Embryonic facial prominence (tissue), 1 donor: ENCODE results near the gene CTRB1.

Experiments
- DNase-seq: peaks from one replicate; pipeline ENCODE4 v3.0.0-alpha.2; 2016; ENCODE audit errors: extremely low spot score

The CTRB1 gene

DNA sequence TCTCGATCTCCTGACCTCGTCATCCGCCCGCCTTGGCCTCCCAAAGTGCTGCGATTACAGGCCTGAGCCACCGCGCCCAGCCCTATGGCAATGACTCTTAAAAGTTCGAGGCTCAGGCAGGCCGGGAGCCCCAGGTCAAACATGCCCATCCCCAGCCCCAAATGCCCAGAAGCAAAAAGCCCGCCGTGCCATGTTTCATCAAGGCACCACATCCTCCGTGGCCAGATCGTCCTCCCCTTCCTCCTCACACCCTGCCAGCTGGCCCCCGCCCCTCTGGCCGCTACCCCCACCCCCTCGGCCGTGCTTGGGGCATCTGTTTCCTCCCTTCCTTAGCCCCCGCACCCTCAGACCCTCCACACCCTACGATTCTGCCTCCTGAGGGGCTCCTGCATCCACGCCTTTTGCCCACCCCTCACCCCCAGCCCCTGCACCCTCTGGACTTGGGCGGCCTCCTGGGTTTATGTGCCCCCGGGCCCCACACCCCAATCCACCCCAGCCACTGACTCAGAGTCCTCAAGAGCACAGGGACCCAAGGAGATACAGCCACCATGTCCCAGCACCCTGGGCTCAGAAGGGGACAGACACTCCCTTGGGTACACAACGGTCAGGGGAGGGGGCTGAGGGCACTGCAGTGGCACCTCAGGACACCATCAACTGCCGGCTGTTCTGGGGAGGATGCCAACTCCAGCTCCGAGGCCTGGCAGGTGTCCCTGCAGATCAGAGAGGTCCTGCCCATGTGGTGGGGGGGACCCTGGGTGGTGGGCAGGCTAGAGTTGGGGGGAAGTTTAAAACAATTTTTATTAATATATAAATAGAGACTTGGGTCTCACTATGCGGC, 7.1 kb downstream of the CTRB1 start:
- DNase-seq = no peak

DNA sequence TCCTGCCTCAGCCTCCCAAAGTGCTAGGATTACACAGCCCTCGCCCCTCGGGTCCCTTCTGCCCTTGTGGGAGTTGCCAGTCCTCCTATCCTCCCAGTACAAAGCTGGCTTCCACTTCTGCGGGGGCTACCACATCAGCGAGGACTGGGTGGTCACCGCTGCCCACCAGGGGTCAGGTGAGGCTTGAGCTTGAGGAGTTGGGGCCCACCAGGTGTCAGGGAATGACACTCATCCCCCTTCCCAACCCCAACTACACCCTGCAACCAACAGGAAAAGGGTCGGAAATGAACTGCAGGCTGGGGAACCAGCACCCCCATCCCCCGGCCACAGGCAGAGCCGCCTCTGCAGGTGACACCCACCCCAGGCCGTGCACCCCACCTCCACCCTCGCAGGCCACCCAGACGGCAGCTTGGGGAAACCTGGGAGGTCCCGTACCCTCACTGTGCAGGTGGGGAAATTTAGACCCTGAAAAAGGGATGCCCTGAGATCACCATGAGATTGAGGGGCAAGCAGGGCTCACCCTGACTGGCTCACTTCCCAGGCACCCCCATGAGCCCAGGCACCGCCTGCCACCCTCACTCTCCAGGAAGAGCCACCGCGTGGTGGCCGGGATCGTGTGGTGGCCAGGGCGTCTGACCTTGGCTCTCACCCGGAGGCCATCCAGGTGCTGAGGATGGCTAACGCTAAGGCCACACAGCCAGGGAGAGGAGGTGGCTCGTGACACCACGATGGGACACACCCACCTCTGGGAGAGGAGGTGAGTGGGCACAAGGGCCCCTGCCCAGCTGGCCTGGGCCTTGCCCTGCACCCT, 8.0 kb downstream of the CTRB1 start:
- no peak for DNase-seq

GRCh38 chr16:75227361-75228142, 8.8 kb downstream of the CTRB1 start:
- no peak for DNase-seq

GRCh38 chr16:75228143-75228976, 9.6 kb downstream of the CTRB1 start:
- no peak for DNase-seq

DNA sequence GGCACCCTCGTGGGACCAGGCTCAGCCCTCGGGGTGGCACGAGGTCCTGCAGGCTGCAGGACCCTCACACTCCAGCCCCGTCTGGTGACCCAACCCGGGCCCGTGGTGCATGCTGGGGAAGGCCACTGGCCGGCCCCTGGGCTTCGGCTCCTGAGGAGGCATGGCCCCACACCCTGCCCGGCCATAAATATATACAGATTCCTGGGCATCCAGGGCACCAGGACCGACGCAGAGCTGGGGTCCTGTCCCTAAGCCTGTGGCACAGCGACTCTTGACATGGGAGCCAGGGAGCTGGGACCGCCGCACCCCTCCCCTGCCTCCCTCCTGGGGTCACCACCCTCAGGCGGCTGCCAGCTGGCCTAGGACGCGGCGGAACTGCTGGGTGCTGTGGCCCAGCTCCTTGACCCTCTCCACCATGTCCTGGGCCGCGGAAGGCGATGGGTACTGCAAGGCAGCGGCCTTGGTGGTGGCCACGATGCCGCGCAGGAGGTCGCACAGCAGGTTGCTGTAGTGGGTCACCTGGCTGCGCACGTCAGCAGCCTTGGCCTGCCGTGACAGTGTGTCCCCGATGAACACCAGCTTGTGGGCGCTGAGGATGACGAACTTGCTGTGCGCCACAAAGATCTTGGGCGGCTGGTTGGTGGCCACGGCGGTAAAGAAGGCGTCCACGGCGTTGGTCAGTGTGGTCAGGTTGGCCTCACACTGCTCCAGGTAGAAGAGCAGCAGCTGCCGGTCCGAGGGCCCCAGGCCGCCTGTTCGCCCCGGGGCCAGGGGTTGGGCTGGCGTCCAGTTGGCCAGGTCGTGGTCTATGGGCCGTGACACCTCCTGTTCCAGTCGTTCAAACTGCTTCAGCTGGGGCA, 10.6 kb downstream of the CTRB1 start:
- DNase-seq = no peak

GRCh38 chr16:75230471-75231110, 11.8 kb downstream of the CTRB1 start:
- DNase-seq = no peak

DNA sequence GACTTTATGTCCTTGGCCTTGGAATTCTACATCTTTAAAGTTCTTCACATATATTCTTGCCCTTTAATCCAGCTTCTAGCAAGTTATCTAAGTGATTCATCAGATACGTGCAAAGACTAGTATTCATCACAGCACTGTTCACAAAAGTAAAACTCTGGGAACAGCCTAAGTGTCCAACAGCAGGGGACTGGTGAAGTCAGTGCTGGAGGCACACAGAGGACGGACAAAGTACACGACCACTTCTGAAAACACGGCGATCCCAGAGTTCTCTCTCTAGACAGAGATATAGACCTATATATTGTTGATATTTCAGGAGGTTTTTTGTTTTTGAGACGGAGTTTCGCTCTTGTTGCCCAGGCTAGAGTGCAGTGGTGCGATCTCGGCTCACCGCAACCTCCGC, 12.8 kb downstream of the CTRB1 start:
- no peak for DNase-seq

DNA sequence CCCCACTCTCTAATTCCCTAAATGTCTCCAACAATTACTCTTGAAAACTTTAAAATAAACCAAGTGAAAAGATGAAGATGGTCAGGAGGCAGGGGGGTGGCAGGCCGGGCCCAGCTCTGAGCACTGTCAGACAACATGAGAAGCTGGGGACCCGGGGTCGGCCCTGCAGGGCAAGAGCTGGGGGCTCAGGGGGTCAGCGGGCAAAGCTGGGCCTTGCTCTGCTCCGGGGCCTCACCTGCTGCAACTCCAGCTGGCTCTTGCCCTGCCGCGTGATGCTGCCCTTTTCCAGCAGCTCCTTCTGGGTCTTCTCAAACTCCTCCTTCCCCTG, 14.8 kb downstream of the CTRB1 start:
- DNase-seq = no peak

DNA sequence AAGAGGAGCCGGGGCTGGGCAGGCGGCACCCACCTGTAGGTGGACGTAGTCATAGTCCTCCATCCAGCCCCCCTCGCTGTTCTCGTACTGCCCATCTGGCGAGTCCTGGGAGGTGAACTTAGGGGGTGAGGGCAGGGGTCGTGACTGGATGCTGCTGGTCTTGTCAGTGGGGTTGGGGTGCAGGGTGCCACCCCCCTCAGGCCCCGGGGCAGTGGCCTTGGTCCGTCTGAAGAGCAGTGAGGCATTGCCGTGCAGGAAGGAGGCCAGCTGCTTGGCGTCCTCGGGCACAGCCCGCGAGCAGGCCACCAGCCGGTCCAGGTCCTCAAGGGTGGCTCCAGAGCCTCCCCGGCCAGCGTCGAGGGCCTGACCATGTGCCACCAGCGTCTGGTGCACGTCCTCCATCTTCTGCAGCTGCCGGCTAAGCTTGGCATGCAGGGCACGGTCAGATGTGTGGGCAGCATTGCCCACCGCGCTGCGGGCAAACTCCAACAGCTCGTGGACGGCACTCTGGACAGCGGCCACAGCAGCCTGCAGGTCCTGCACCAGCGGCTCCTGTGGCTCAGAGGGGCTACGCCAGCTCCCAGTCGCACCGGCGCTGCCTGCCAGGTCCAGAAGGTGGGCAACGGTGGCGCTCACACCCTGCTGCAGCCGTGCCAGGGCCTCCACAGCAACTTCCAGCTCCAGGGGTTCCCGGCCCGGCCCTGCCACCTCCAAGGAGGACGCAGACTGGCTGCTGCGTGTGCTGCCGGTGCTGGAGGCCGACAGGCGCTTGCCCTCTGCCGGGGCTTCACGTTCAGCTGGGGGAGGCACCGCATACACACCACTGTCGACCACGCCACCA, 16.3 kb downstream of the CTRB1 start:
- no peak for DNase-seq

DNA sequence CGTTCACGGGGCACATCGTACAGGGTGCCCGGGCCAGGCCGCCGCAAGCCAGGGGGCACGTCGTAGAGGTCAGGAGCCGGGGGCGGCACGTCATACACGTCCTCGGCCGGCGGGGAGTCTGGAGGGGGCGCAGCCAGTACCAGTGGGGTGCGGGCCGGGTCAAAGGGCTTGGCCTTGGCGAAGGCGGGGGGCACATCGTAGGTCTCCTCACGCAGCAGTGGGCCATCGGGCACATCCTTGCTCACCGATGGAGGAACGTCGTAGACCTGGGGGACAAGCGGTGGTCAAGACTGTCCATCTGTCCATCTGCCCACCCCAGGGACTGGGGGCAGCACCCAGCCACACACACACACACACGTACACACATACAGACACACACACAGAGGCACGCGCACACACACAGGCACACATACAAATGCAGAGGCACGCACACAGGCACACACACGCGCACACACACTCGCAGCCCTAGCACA, 17.0 kb downstream of the CTRB1 start:
- no peak for DNase-seq

DNA sequence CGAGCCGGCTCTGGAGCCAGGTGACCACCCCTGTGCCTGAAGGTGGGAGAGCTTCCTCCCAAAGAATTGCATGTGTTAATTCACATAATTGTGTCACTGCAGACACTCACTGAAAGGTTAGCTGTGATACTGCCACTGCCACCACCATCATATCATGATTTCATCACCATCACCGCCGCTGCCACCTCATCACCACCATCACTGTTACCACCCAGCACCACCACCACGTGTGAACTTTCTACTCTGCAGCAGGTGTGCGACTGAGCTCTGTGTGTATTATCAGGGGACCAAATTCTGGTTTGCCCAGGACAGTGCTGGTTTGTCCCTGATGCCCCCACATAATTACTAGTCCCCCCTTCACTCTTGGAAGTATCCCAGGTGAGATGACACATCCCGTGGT, 17.4 kb downstream of the CTRB1 start:
- DNase-seq = no peak

- no peak for DNase-seq
Measured at GRCh38 chr16:75236736-75237397, 18.1 kb downstream of the CTRB1 start.

DNA sequence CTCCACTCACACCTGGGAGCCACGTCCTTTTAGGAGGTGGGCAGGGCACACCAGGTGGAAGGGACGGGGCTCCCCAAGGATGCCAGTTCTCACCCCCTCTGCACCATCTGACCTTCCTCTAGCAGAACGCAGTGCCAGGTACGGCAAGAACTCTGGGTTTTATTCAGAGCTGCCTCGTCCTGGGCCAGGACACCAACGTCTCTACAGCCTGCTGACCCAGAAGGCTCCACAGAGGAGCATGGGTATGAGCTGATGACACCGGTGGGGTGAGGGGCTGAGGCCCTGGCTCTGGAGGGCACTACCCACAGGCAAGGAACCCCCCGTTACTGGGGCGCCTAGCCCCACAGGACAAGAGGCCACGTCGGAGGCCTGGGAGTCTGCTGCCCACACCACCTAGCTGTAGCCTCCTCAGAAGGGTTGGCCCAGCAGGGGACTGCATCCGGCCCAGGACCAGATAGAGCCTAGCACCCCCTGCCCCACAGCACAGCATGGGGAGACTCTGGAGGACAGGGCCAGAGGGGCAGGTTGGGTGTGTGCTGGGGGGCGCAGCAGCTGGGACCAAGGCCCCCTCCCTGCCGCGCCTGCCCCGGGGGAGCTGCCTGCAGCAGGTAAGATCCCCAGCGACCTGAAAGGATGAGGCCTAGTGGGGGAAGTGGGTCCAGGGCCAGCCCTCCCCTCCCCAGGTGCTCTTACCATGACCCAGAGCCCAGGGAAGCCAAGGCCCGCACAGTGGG, 18.8 kb downstream of the CTRB1 start:
- DNase-seq = no peak

DNA sequence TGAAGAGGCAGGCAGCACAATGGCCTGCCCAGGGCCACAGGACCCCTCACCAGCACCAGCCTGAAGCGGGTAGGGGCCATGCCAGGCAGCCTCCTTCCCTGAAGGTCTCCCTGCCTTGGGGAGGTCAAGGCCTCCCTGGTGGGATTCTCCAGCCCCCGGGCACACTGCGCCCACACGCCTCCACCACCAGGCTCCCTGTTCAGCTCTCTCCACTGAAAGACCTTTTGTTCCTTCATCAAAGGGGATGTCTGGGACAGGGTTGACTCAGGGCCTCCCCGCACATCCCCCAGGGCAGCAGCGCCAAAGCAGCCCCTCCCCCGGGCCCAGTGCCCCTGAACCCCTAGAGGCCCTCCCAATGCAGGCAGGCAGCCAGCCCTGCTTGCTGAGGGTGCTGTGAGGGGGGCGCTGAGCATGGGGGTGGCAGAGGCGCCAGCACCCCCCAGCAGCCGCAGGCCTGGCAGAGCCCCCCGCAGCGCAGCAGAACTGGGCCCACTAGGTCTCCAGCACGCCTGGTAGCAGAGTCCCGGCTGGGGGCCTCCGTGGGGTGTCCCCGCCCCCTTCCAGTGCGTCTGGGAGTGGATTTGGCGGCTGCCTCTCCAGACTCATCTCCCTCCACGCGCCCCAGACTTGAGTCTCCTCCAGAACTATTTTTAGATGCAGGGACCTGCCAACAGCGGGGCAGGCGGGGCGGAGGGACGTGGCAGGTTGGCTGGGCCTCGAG, 19.5 kb downstream of the CTRB1 start:
- DNase-seq = peak; percentile 76

- DNase-seq = no peak
Measured at GRCh38 chr16:75238853-75239541, 20.2 kb downstream of the CTRB1 start.

DNA sequence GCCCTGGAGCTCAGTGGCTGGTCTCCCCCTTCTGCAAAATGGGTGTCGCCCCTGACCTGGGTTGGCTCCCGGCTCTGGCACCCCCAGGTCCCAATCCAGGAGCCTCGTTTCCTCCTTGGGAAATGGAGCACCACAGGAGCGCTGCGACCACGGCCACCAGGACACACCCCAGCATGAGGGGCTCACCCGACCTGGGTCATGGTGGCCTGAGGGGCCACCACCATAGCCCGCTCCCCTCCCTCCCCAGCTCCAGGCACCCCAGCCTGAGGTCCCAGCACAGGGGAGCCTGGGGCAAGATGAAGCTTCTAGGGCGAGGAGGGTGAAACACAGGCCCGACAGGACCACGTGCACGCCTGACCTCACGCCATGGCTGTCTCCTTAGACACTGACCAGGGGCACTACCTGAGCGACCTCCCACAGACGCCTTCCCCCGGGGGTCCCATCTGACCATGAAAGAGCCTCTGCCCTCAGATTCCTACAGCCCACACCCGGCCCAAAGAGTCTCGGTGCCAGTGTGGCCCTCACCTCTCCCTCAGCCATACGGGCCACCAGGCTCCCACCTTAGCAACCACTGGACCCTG, 20.8 kb downstream of the CTRB1 start:
- DNase-seq = no peak
